Prostate gland (tissue), 2 donors: ENCODE data around the gene RAI14.

Source experiments
- CTCF ChIP-seq, 4 experiments: fragments of 200-600 bp in 2 of 4; fragments of 450-650 bp in 2 of 4; sonication (generic) in 2 of 4; IDR thresholded peaks; 1 replicate in 3 of 4; 2 replicates in 1 of 4; pipeline ENCODE4 v1.5.1; 2016 to 2019; ENCODE audit warnings: antibody characterized with exemption in 4 of 4, mild to moderate bottlenecking in 2 of 4, moderate library complexity in 2 of 4
- POLR2A ChIP-seq: fragments of 450-650 bp; IDR thresholded peaks from one replicate; pipeline ENCODE4 v1.6.1; 2016; ENCODE audit warnings: antibody characterized with exemption, mild to moderate bottlenecking
- POLR2AphosphoS5 ChIP-seq: sonication (generic); formaldehyde crosslinking; IDR thresholded peaks from one replicate; pipeline ENCODE4 v1.6.1; 2017; ENCODE audit warnings: antibody characterized with exemption

GRCh38 chr5:34844106-34844505, 188.0 kb downstream of the RAI14 start:
- TF ChIP-seq CTCF (IDR thresholded peaks at IDR 0.05), result no peak
- no peak for TF ChIP-seq POLR2AphosphoS5
- TF ChIP-seq POLR2A, result no peak
